ENCODE measurements around the gene MCOLN3.
"Not testable (repeated sequence)": the region's sequence is repeated elsewhere in the genome, so short reads cannot be mapped to it uniquely, and the experiment has no call there.

MCOLN3 gene

GRCh38 chr1:85047472-85048295, 616 bp downstream of the MCOLN3 start:
- DNase-seq (ENCODE audit: low read depth in 2 of 2), result no peak

- no peak for DNase-seq (ENCODE audit: low read depth in 2 of 2)
Measured at GRCh38 chr1:85047144-85047471, 1.2 kb downstream of the MCOLN3 start.

- no peak for DNase-seq (ENCODE audit: low read depth in 2 of 2)
Measured at GRCh38 chr1:85042413-85042812, 5.9 kb downstream of the MCOLN3 start.

GRCh38 chr1:85041793-85042192, 6.5 kb downstream of the MCOLN3 start:
- no peak for DNase-seq (ENCODE audit: low read depth in 2 of 2)

GRCh38 chr1:85033221-85033620, 15.1 kb downstream of the MCOLN3 start:
- no peak for DNase-seq (ENCODE audit: low read depth in 2 of 2)

GRCh38 chr1:85030536-85030935, 17.8 kb downstream of the MCOLN3 start:
- no peak for DNase-seq (ENCODE audit: low read depth in 2 of 2)

GRCh38 chr1:85028151-85028550, 20.1 kb downstream of the MCOLN3 start:
- DNase-seq (ENCODE audit: low read depth in 2 of 2), result no peak

GRCh38 chr1:85027242-85027983, 20.9 kb downstream of the MCOLN3 start:
- DNase-seq (ENCODE audit: low read depth in 2 of 2), result no peak

- no peak for DNase-seq (ENCODE audit: low read depth in 2 of 2)
Measured at GRCh38 chr1:85025940-85026339, 22.4 kb downstream of the MCOLN3 start.

GRCh38 chr1:85024736-85025135, 23.6 kb downstream of the MCOLN3 start:
- DNase-seq (ENCODE audit: low read depth in 2 of 2), result no peak

- DNase-seq (ENCODE audit: low read depth in 2 of 2), result no peak
Measured at GRCh38 chr1:85022700-85023099, 25.6 kb downstream of the MCOLN3 start.

GRCh38 chr1:85019994-85020393, 28.3 kb downstream of the MCOLN3 start:
- no peak for DNase-seq (ENCODE audit: low read depth in 2 of 2)

- DNase-seq (ENCODE audit: low read depth in 2 of 2), result no peak
Measured at GRCh38 chr1:85015826-85016225, 32.5 kb downstream of the MCOLN3 start.

GRCh38 chr1:85005641-85006040, 42.7 kb downstream of the MCOLN3 start:
- not testable (repeated sequence) for DNase-seq (ENCODE audit: low read depth in 2 of 2)

- DNase-seq (ENCODE audit: low read depth in 2 of 2), result no peak
Measured at GRCh38 chr1:85001742-85002141, 46.6 kb downstream of the MCOLN3 start.

- no peak for DNase-seq (ENCODE audit: low read depth in 2 of 2)
Measured at GRCh38 chr1:84998642-84999280, 49.5 kb downstream of the MCOLN3 start.

GRCh38 chr1:84997667-84998600, 50.4 kb downstream of the MCOLN3 start:
- no peak for DNase-seq (ENCODE audit: low read depth in 2 of 2)

- no peak for DNase-seq (ENCODE audit: low read depth in 2 of 2)
Measured at GRCh38 chr1:84996846-84997666, 51.2 kb downstream of the MCOLN3 start, which contains the start of gene MCOLN2. TSS of gene MCOLN2 (minus strand) at chr1:84997113. CDS start at chr1:84996872, 241 bp downstream.

- no peak for DNase-seq (ENCODE audit: low read depth in 2 of 2)
Measured at GRCh38 chr1:84995484-84996334, 52.6 kb downstream of the MCOLN3 start.

Data from activated CD4-positive, alpha-beta T cell treated with anti-CD3 and anti-CD28 coated beads for 24 hours (primary cell).